HCT116 (cell line): ENCODE results near the gene C1QTNF12. TPM values are rescaled to one million over a fixed set of nuclear protein-coding genes. Genes with fewer than 3 reads are reported as not detected.
A peak's percentile ranks its signal among the peaks of the same experiment; 100 is the strongest.

ENCODE experiments used
- ATAC-seq: fragments of 200-7000 bp; cut with Tn5 transposase; 2 replicates; pipeline ENCODE4 v1.9.1; 2020; ENCODE audit warnings: mild to moderate bottlenecking, moderate library complexity
- BruUV-seq: library from RNA; stranded (reverse); fragments of 400-500 nt; replicated peaks from 2 replicates; lab custom pipeline; 2021; lab: Mats Ljungman, UMichigan
- CTCF ChIA-PET: fragments of 300-600 bp; sonication (Branson Sonifier 250); formaldehyde crosslinking; loops from one replicate; lab custom pipeline; 2021; ENCODE audit warnings: antibody characterized with exemption; lab: Charles Lee
- POLR2A ChIA-PET: fragments of 300-600, 350-600 bp; sonication (Branson Sonifier 250); formaldehyde crosslinking; loops from one replicate; lab custom pipeline; 2021; ENCODE audit warnings: antibody characterized with exemption; lab: Charles Lee
- RAD21 ChIA-PET, 2 experiments: fragments of 300-600 bp; sonication (Branson Sonifier 250); formaldehyde crosslinking; loops; one replicate each; lab custom pipeline; 2023; ENCODE audit warnings: low total read pairs in 2 of 2; ENCODE audit not compliant: uncharacterized antibody in 2 of 2, unreplicated experiment in 2 of 2, low non-redundant PET in 1 of 2; lab: Charles Lee
- DNase-seq: peaks from one replicate; pipeline ENCODE4 v3.0.0-alpha.2; 2010; ENCODE audit warnings: low read depth, low spot score
- H2AFZ ChIP-seq: fragments of 200-600 bp; shearing (Covaris generic), sonication (generic); 2 replicates; pipeline ENCODE4 v1.6.1; 2017; ENCODE audit warnings: low read depth, mixed run types, mixed read lengths, antibody characterized with exemption, low read length; ENCODE audit not compliant: poor library complexity, severe bottlenecking
- H3K27ac ChIP-seq: 2 replicates; pipeline ENCODE4 v1.5.1; 2012; ENCODE audit warnings: low read depth, low read length
- H3K27me3 ChIP-seq: fragments of 200-600 bp; sonication (generic); 2 replicates; pipeline ENCODE4 v1.6.1; 2016; ENCODE audit warnings: mixed run types, low read length, mixed read lengths; ENCODE audit not compliant: insufficient read depth
- H3K36me3 ChIP-seq, 2 experiments: fragments of 200-500 bp in 1 of 2; fragments of 200-600 bp in 1 of 2; sonication (Bioruptor generic) in 1 of 2; sonication (generic) in 1 of 2; 2 replicates each; pipeline versions ENCODE4 v1.5.1 to v1.6.1; 2014 to 2016; ENCODE audit warnings: low read length in 2 of 2, inconsistent platforms in 1 of 2, mixed read lengths in 1 of 2, mixed run types in 1 of 2; ENCODE audit not compliant: insufficient read depth in 2 of 2, control insufficient read depth in 1 of 2
- H3K4me1 ChIP-seq, 2 experiments: fragments of 200-600 bp in 1 of 2; sonication (generic) in 1 of 2; 2 replicates each; pipeline versions ENCODE4 v1.5.1 to v1.6.1; 2012 to 2017; ENCODE audit warnings: low read length in 2 of 2, inconsistent platforms in 1 of 2, mild to moderate bottlenecking in 1 of 2, mixed read lengths in 1 of 2, mixed run types in 1 of 2, moderate library complexity in 1 of 2; ENCODE audit not compliant: insufficient read depth in 2 of 2, control insufficient read depth in 1 of 2
- H3K4me2 ChIP-seq: fragments of 200-600 bp; sonication (generic); 2 replicates; pipeline ENCODE4 v1.6.1; 2017; ENCODE audit warnings: mixed run types, low read length, mixed read lengths
- H3K4me3 ChIP-seq, 2 experiments: fragments of 200-600 bp in 1 of 2; sonication (generic) in 1 of 2; replicated peaks in 1 of 2; 2 replicates each; pipeline ENCODE4 v1.5.1; 2011 to 2016; ENCODE audit warnings: low read length in 2 of 2, control low read depth in 1 of 2, low read depth in 1 of 2, mild to moderate bottlenecking in 1 of 2, mixed read lengths in 1 of 2, mixed run types in 1 of 2
- H3K79me2 ChIP-seq: fragments of 200-600 bp; sonication (generic); 2 replicates; pipeline ENCODE4 v1.6.1; 2017; ENCODE audit warnings: mild to moderate bottlenecking, mixed run types, low read length, moderate library complexity, mixed read lengths; ENCODE audit not compliant: insufficient read depth
- H3K9ac ChIP-seq: fragments of 200-600 bp; sonication (generic); 2 replicates; pipeline ENCODE4 v1.6.1; 2016; ENCODE audit warnings: low read length, mixed read lengths
- H3K9me2 ChIP-seq: fragments of 200-600 bp; sonication (generic), shearing (Covaris generic); 2 replicates; pipeline ENCODE4 v1.6.1; 2017; ENCODE audit warnings: mixed run types, mild to moderate bottlenecking, moderate library complexity; ENCODE audit not compliant: insufficient read depth
- H3K9me3 ChIP-seq, 2 experiments: fragments of 200-500 bp in 1 of 2; fragments of 200-600 bp in 1 of 2; sonication (Bioruptor generic) in 1 of 2; sonication (generic) in 1 of 2; 2 replicates each; pipeline ENCODE4 v1.6.1; 2014 to 2017; ENCODE audit warnings: low read length in 2 of 2, mixed read lengths in 2 of 2, inconsistent platforms in 1 of 2, low read depth in 1 of 2, mild to moderate bottlenecking in 1 of 2, mixed run types in 1 of 2, moderate library complexity in 1 of 2; ENCODE audit not compliant: control insufficient read depth in 1 of 2, insufficient read depth in 1 of 2
- H4K20me1 ChIP-seq: fragments of 200-600 bp; sonication (generic), shearing (Covaris generic); 2 replicates; pipeline ENCODE4 v1.6.1; 2017; ENCODE audit warnings: mixed run types, mild to moderate bottlenecking, moderate library complexity; ENCODE audit not compliant: insufficient read depth
- EGR1 ChIP-seq: IDR thresholded peaks from 2 replicates; pipeline ENCODE4 v1.6.1; 2012; ENCODE audit warnings: low read depth
- EZH2phosphoT487 ChIP-seq: fragments of 200-600 bp; IDR thresholded peaks from 2 replicates; pipeline ENCODE4 v1.6.1; 2018; ENCODE audit warnings: antibody characterized with exemption, borderline replicate concordance
- JUND ChIP-seq: IDR thresholded peaks from 2 replicates; pipeline ENCODE4 v1.6.1; 2012
- POLR2A ChIP-seq: IDR thresholded peaks from 2 replicates; pipeline ENCODE4 v1.7.0; 2011; ENCODE audit warnings: borderline replicate concordance; ENCODE audit not compliant: insufficient read depth, insufficient read length; ENCODE audit errors: extremely low read depth
- POLR2AphosphoS5 ChIP-seq: IDR thresholded peaks from 2 replicates; pipeline ENCODE4 v1.6.1; 2011; ENCODE audit warnings: mild to moderate bottlenecking, low read depth, low read length, moderate library complexity
- SP1 ChIP-seq: IDR thresholded peaks from 2 replicates; pipeline ENCODE4 v1.6.1; 2012; ENCODE audit warnings: low read depth
- SRF ChIP-seq: IDR thresholded peaks from 2 replicates; pipeline ENCODE4 v1.6.1; 2012; ENCODE audit warnings: low read depth
- YY1 ChIP-seq: IDR thresholded peaks from 2 replicates; pipeline ENCODE4 v1.6.1; 2011; ENCODE audit warnings: low read length, low read depth, moderate library complexity, mild to moderate bottlenecking; ENCODE audit not compliant: insufficient replicate concordance; ENCODE audit errors: extremely low read depth
- ZFX ChIP-seq: fragments of 450-650 bp; IDR thresholded peaks from 2 replicates; pipeline ENCODE4 v1.6.1; 2017
- intact Hi-C: fragments of 100-400 bp; cut with micrococcal nuclease; formaldehyde crosslinking; loops from 2 replicates; pipeline ENCODE4 v1.10.0; 2022
- total RNA-seq: library from RNA; stranded (reverse); gene quantifications from one replicate; pipeline ENCODE4 v1.2.1, GENCODE V29; 2021; ENCODE audit not compliant: unreplicated experiment
- TF ChIP-seq, protein P1 (sequence below): IDR thresholded peaks from 2 replicates; pipeline ENCODE4 v1.6.1; 2012

C1QTNF12 gene
- total RNA-seq, 1 experiment from 2014 or later: 6.9 TPM

DNA sequence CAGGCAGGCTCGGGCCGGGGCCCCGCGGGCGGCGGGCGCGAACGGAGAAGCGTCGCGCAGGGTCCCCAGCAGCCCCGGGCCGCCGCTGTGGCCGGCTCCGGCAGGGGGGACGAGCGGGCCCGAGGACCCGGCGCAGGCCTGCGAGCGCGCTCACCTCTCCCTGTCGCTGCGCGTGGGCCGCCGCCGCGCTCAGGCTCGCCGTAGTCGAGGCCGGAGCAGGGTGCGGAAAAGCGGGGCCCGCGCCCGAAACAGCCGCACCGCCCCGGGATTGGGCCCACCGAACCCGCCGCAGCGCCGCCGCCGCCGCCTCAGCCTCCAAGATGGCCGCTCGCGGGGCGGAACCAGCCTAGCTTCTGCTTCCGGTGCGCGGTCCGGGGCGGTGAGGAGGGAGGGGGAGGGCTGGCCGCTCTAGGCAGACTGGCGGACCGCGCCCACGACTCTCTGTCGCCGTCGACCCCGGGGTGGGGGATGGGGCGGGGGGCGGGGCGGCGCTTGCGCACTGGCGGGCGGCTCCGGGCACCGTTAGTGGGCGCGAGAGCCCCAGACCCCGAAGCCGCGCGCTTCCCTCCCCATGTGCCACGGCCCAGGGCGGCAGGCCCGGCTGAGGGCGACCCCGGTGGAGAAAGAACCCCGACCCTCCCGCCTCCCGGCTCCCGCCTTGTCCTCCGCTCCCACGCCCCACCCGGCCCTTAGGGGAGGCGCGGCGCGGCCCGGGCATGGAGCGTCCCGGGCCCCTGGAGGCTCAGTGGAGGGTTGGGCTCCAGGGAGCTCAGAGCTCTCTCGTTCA lies 27.2 kb upstream of the C1QTNF12 start, which contains the start of gene UBE2J2:
Gene UBE2J2, minus strand, starts transcription at position 343 of the 787 bp plus-strand sequence. CDS start 5,862 bp downstream, outside the sequence.
- CTCF ChIA-PET: no interaction called here
- peak; percentile 46 for TF ChIP-seq POLR2A
- peak; percentile 67 for TF ChIP-seq EGR1
- TF ChIP-seq SRF: no peak
- TF ChIP-seq SP1: peak; percentile 57
- peak; percentile 98; the same call in 1 of the 2 replicates for TF ChIP-seq ZFX
- peak; percentile 83 for TF ChIP-seq POLR2AphosphoS5
- no peak for TF ChIP-seq EZH2phosphoT487
- TF ChIP-seq YY1: peak; percentile 98
- no peak for TF ChIP-seq JUND
- TF ChIP-seq, protein P1, sequence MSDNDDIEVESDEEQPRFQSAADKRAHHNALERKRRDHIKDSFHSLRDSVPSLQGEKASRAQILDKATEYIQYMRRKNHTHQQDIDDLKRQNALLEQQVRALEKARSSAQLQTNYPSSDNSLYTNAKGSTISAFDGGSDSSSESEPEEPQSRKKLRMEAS: peak; percentile 48
- BruUV-seq: no TSS peak
- peaks cover 0 to 4% of the 10 kb centered on the region in 2 experiments; a peak in 1 of 4 replicates for H3K36me3 ChIP-seq
- peak within 1 kb of the TSS; percentile 87 to 95 for H3K4me3 ChIP-seq
- no peaks in the 10 kb centered on the region for H3K27me3 ChIP-seq
- no peaks in the 10 kb centered on the region for H3K9me2 ChIP-seq
- peaks cover 43% of the 10 kb centered on the region for H3K79me2 ChIP-seq
- H2AFZ ChIP-seq: no peak within 1 kb of the TSS
- H3K9me3 ChIP-seq: no peaks in the 10 kb centered on the region
- DNase-seq: peak; percentile 67
- ATAC-seq: peak; percentile 91
- peak within 1 kb of the TSS; percentile 95 for H3K9ac ChIP-seq
- intact Hi-C loops: no loop called here
- POLR2A ChIA-PET: interaction anchor here (0.6 to 1.2 kb wide), 3 partner anchors 10 to 260 kb away, joined by 4 to 5 read pairs (median 4); partner anchors contain the start of gene ISG15
- peak within 1 kb of the TSS; percentile 94 for H3K27ac ChIP-seq
- H3K4me2 ChIP-seq: peak within 1 kb of the TSS; percentile 93
- H3K4me1 ChIP-seq: peaks cover 15 to 34% of the 10 kb centered on the region in 2 experiments; a peak in 3 of 4 replicates
- H4K20me1 ChIP-seq: no peaks in the 10 kb centered on the region
- RAD21 ChIA-PET: interaction anchor here in 1 of 2 experiments (0.6 to 1.0 kb wide), 3 partner anchors 18 to 202 kb away, joined by 3 to 4 read pairs (median 3); no protein-coding TSS in a partner anchor
